Measurements from ENCODE around the gene RHEB.

Gene RHEB

DNA sequence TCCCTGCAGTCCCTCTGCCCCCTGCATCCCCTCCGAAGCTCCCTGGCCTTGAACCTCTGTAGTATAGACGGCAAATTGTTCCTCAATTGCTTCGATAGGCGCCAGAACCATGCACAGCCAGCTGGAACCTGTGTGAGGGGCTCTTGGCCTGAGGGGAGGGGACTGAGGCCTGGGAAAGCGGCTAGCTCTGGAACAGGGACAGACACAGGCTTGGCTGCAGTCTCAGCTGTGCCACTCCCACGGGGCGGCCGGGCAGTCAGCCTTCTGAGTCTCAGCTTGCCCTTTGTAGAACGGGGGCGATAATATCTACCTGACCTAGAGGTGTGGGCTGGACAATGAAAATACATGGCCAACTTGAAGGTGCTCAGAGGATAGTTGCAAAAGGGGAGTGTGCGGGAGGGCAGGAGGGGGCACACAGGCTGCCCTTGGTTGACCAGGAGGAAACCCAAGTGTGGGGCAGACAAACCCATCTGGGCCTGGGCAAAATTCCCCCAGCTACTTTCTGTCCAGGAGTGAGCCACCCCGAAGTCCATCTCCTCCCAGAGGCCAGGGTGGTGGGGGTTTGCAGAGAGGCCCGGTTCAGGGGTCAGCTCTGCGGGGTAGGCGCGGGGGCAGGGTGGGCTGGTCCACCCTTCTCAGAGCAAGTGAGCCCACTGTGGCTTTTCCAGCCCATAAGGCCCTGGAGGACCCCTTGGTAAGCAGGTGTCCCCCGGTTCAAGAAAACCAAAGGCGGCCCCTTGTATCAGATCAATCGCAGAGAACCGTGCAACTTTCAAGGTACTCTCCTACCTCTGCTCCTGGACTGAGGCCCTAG, 84.4 kb downstream of the RHEB start:
- in situ Hi-C loops (cut with MboI; ENCODE audit: low sequenced_read_pairs): no loop called here

GRCh38 chr7:151434549-151434948, 85.1 kb downstream of the RHEB start:
- in situ Hi-C loops (cut with MboI; ENCODE audit: low sequenced_read_pairs): no loop called here

- in situ Hi-C loops (cut with MboI; ENCODE audit: low sequenced_read_pairs): no loop called here
Observed at GRCh38 chr7:151433721-151434400, 85.8 kb downstream of the RHEB start.

GRCh38 chr7:151432658-151433521, 86.8 kb downstream of the RHEB start:
- in situ Hi-C loops (cut with MboI; ENCODE audit: low sequenced_read_pairs): no loop called here

- in situ Hi-C loops (cut with MboI; ENCODE audit: low sequenced_read_pairs): no loop called here
Observed at GRCh38 chr7:151431768-151432311, 87.9 kb downstream of the RHEB start.

DNA sequence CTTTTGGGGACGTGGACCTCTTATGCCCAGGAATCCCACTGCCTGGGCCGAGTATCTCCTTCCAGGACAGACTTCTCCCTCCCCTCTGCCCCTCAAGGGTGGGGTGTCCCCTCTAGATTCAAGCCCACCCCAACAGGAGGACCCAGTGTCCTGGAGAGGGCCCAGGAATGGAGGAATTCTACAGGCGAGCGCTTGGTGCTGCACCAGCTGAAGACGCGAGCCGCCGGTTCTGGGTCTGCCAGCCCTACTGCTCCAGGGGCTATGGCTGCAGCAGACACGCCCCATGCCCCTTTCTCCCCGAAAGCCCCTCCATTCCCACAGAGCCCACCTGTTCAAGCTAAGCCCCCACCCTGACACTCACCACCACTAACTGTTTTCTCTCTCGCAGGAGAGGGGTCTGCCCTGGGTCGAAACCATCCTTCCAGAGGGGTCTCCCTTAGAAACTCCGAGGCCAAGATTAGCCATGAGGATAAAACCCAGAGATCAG, 88.4 kb downstream of the RHEB start:
- in situ Hi-C loops (cut with MboI; ENCODE audit: low sequenced_read_pairs): no loop called here

- in situ Hi-C loops (cut with MboI; ENCODE audit: low sequenced_read_pairs): no loop called here
Observed at GRCh38 chr7:151430391-151431205, 89.1 kb downstream of the RHEB start.

DNA sequence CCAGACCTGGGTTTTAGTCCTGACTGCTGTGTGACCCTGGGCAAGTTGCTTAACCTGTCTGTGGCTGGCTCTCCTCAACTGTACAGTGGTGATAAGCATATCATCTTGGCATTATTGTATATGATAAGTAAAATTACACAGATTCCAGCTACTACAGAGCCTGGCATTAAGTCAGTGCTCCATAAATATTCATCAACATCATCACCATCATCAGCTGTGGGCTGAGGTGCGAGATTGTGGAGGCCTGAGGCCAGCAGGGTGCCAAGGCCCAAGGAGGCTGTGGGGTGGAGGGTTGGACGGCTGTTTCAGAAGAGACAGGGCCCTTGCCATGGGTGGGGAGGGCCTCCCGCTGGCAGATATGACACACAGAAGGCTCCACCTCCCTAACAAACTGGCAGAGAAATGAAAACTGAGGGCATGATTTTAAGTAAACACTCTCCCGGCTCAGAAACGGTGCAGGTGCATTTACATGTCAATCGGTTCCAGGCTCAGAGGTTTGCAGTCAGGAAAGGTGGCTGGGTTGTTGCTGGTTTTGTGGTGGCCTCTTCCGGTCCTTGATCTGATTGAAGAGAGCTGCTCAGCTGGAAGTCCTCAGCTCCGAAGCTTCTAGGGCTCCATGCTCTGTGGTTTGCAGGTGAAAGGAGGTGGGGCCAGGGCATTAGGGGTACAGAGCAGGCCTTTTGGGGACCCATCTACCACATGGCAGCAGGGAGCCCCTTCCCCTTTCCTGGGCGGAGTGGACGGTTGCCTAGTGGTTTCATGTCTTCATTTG, 89.9 kb downstream of the RHEB start:
- in situ Hi-C loops (cut with MboI; ENCODE audit: low sequenced_read_pairs): no loop called here

DNA sequence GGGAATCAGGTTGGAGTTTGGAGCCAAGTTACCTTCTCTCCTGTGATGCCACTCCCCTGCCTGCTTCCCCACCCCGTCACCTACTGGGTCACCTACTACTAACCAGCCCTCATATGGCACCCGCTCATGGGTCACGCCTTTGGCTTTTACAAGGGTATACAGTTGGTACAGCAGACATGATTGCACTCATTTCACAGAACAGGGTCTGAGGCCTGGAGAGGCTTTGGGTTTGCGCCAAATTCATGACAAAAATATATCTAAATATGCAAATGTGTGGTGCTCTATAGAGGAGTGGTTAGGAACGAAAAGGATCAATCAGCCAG, 90.5 kb downstream of the RHEB start:
- in situ Hi-C loops (cut with MboI; ENCODE audit: low sequenced_read_pairs): no loop called here

- in situ Hi-C loops (cut with MboI; ENCODE audit: low sequenced_read_pairs): no loop called here
Observed at GRCh38 chr7:151428378-151429236, 91.1 kb downstream of the RHEB start.

DNA sequence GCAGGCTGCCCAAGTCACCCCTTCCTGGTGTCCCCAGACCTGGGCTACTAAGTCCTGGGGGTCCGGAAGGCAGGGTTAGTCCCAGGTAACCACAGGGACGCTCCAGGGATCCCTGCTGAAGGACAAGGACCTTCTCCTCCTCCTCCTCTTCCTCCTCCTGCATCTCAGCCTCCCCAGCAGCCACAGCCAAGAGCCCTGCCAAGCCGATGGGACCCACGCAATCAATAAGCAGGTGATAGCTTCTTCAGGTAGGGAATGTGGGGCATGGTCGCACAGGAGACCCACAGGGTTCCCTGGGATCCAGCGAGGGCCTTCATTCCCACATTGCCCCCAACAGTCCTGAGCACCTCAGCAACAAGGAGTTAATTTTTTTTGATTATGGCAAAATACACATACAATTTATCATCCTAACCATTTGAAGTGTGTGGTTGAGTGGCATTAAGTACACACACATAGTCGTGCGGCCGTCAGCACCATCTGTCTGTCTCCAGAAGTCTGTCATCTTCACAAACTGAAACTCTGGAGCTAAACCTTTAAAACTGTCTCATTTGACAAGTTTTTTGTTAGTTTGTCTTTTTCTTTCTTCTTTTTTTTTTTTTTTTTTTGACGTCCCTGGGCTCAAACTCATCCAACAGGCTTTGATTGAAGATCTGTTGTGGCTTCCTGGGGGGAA, 91.9 kb downstream of the RHEB start:
- in situ Hi-C loops (cut with MboI; ENCODE audit: low sequenced_read_pairs): no loop called here

DNA sequence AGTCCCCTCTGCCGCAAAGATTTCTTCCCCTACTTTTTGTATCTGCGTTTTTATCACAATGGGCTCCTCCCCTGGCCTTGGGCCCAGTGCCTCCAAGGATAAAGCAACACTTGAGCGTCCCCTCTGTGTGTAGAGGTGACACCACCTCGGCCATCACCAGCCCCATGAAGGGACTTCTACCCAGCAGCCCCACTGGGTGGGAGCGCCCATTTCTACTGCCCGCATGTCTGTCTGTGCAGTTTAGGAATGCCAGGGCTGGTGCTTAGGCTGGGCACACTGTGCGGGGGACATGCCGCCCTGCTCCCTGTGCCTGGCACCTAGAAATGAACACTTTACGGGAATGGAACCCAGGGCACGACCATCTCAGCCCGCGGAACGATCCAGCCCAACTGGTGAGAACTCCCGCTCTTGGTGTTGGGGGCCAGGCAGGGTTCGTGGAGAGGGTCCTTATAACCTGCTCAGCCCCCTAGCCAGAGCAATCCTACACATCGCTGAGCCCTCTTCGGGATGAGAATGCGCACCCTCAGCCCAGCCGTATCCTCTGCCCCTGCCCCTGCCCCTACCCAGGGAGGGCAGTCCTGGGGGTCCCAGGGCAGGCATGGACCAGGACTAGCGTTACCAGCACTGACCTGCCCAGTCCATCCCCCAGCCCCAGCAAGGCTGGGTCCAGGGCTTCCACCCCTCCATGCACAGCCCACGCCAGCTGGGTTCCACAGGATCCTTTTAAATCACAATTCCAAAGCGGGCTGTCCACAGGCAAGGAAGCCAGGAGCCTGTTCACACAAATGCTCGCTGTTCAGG, 92.6 kb downstream of the RHEB start:
- in situ Hi-C loops (cut with MboI; ENCODE audit: low sequenced_read_pairs): no loop called here

DNA sequence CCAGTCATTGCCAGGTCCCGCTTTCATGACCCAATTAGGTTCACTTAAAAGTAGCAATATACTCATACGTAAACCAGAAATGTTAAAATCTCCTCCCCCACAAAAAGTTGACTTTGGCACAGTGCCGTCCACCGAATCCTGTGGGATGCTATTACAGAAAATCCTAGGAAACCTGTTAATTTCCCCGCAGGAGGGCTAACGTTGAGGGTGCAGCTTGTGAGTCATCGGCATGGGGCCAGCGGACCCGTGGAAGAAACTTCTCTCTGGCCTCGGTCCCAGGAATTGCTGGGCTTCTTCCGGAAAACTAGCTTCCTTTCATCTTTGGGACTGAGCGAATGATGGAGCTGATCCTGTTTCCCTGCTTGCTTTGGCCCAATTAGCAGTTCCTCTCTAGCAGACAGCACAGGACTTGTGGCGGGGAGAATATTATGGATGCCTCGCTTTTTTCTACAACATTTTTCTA, 93.2 kb downstream of the RHEB start:
- in situ Hi-C loops (cut with MboI; ENCODE audit: low sequenced_read_pairs): no loop called here

- in situ Hi-C loops (cut with MboI; ENCODE audit: low sequenced_read_pairs): no loop called here
Observed at GRCh38 chr7:151425670-151426440, 93.8 kb downstream of the RHEB start.

DNA sequence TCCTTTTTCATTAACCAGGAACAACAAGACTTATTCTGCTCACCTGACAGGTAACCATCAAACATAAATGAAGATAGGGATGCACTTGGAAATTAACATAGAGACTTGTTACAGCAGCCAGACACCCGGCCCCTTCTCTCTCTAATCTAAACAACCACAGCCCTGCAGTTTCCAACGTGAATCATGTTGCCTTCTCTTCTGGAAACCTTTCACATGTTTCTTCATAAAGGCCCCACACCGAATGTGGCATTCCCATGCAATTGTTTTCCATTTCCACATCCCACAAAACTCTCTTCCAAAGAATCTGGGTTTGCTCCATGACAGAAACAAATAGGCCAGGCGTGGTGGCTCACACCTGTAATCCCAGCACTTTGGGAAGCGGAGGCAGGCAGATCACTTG, 94.9 kb downstream of the RHEB start:
- in situ Hi-C loops (cut with MboI; ENCODE audit: low sequenced_read_pairs): no loop called here

- in situ Hi-C loops (cut with MboI; ENCODE audit: low sequenced_read_pairs): no loop called here
Observed at GRCh38 chr7:151423936-151424335, 95.8 kb downstream of the RHEB start.
